Parathyroid adenoma (tissue), 2 donors: ENCODE measurements around the gene SNTG2.

Experiments
- H2AFZ ChIP-seq: fragments of 300-600 bp; sonication (generic); one replicate; pipeline ENCODE4 v1.7.0; 2017; ENCODE audit warnings: antibody characterized with exemption, mild to moderate bottlenecking
- H3K27ac ChIP-seq: fragments of 300-600 bp; sonication (generic); one replicate; pipeline ENCODE4 v1.7.0; 2017
- H3K27me3 ChIP-seq: fragments of 300-600 bp; sonication (generic); one replicate; pipeline ENCODE4 v1.7.0; 2017; ENCODE audit warnings: low read length; ENCODE audit not compliant: control insufficient read depth, insufficient read depth
- H3K36me3 ChIP-seq: fragments of 300-600 bp; sonication (generic); one replicate; pipeline ENCODE4 v1.7.0; 2017; ENCODE audit warnings: low read length; ENCODE audit not compliant: control insufficient read depth, insufficient read depth
- H3K4me1 ChIP-seq: fragments of 300-600 bp; sonication (generic); one replicate; pipeline ENCODE4 v1.7.0; 2017; ENCODE audit warnings: control low read depth
- H3K4me2 ChIP-seq: fragments of 300-600 bp; sonication (generic); one replicate; pipeline ENCODE4 v1.7.0; 2017; ENCODE audit warnings: low read length
- H3K4me3 ChIP-seq: fragments of 300-600 bp; sonication (generic); one replicate; pipeline ENCODE4 v1.7.0; 2017; ENCODE audit warnings: low read depth, low read length
- H3K79me2 ChIP-seq: fragments of 300-600 bp; sonication (generic); one replicate; pipeline ENCODE4 v1.7.0; 2017; ENCODE audit warnings: control low read depth
- H3K9ac ChIP-seq: fragments of 300-600 bp; sonication (generic); one replicate; pipeline ENCODE4 v1.7.0; 2017; ENCODE audit warnings: mild to moderate bottlenecking
- H3K9me3 ChIP-seq: fragments of 300-600 bp; sonication (generic); one replicate; pipeline ENCODE4 v1.7.0; 2017; ENCODE audit warnings: low read length; ENCODE audit not compliant: control insufficient read depth
- CTCF ChIP-seq: fragments of 300-600 bp; sonication (generic); IDR thresholded peaks from one replicate; pipeline ENCODE4 v1.7.0; 2017; ENCODE audit warnings: antibody characterized with exemption, mild to moderate bottlenecking
- donor health status: primary hyperparathyroidism.

SNTG2 gene

GRCh38 chr2:1230155-1230893 lies 279.7 kb downstream of the SNTG2 start:
- H3K9ac ChIP-seq, result no peak overlapping the region
- H3K9me3 ChIP-seq, result no peaks in the 10 kb centered on the region
- no peak overlapping the region for H3K4me3 ChIP-seq
- H3K36me3 ChIP-seq, result no peaks in the 10 kb centered on the region
- no peaks in the 10 kb centered on the region for H3K27me3 ChIP-seq
- no peaks in the 10 kb centered on the region for H3K79me2 ChIP-seq
- H3K27ac ChIP-seq, result no peak overlapping the region
- H3K4me1 ChIP-seq, result no peaks in the 10 kb centered on the region
- H3K4me2 ChIP-seq, result no peak overlapping the region
- TF ChIP-seq CTCF, result no peak
- H2AFZ ChIP-seq, result no peak overlapping the region

DNA sequence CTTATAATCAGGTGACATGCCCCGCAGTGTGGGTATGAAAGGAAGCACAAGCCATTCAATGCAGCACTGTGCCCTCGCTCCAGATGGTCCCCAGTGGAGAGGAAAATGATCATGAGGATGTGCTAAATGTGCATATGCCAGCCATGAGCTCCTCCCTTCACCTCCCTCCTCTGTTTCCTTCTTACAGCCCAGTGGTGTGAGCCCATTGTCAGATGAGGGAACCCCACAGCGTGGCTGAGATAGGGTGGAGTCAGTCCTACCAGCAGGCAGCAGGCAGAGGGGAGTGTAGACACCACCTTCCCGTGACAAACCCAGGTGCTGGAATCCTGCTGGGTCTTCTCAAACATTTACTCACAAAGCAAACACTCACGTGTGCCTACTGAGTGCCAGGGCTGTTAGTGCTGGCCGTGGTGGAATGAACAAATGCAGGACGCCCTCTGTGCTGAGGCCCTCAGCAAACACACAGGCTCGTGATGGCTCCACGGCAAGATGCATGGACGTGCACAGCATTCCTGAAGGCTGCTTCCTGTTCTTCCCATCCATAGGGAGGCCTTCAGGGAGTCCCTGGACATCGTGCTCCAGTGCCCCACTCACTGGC lies 280.9 kb downstream of the SNTG2 start:
- H3K4me3 ChIP-seq, result no peak overlapping the region
- no peak overlapping the region for H3K27ac ChIP-seq
- H3K4me2 ChIP-seq, result no peak overlapping the region
- H3K79me2 ChIP-seq, result no peaks in the 10 kb centered on the region
- H3K4me1 ChIP-seq, result no peaks in the 10 kb centered on the region
- no peak overlapping the region for H3K9ac ChIP-seq
- no peak for TF ChIP-seq CTCF
- no peak overlapping the region for H2AFZ ChIP-seq
- no peaks in the 10 kb centered on the region for H3K36me3 ChIP-seq
- H3K9me3 ChIP-seq, result no peaks in the 10 kb centered on the region
- H3K27me3 ChIP-seq, result no peaks in the 10 kb centered on the region

GRCh38 chr2:1233281-1233680 lies 282.6 kb downstream of the SNTG2 start:
- no peak overlapping the region for H3K27ac ChIP-seq
- no peak overlapping the region for H3K4me2 ChIP-seq
- no peak overlapping the region for H2AFZ ChIP-seq
- no peaks in the 10 kb centered on the region for H3K4me1 ChIP-seq
- H3K27me3 ChIP-seq, result no peaks in the 10 kb centered on the region
- no peaks in the 10 kb centered on the region for H3K36me3 ChIP-seq
- no peak overlapping the region for H3K4me3 ChIP-seq
- no peaks in the 10 kb centered on the region for H3K9me3 ChIP-seq
- H3K79me2 ChIP-seq, result no peaks in the 10 kb centered on the region
- no peak for TF ChIP-seq CTCF
- no peak overlapping the region for H3K9ac ChIP-seq

DNA sequence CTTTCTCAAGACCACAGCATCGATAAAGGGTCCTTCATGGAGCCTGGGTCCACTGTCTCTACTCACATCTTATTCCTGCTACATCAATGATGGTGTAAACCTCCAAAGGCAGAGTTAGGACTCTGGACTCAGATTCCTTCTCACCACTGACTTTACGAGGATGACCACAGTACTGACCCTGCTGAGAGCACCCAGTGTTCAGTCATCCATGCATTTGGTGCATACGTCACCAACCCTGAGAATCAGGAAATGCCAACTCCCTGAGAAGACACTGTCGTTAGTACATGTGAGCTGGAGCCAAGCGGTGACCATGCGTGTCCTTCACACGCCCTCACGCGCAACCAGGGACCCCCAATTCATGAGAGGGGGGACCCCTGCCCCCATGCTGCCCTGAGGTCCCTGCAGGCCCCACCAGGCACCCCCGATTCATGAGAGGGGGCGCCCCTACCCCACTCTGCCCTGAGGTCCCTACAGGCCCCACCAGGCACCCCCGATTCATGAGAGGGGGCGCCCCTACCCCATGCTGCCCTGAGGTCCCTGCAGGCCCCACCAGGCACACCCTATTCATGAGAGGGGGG lies 284.2 kb downstream of the SNTG2 start:
- no peak overlapping the region for H3K27ac ChIP-seq
- H3K36me3 ChIP-seq, result no peaks in the 10 kb centered on the region
- no peaks in the 10 kb centered on the region for H3K4me1 ChIP-seq
- TF ChIP-seq CTCF, result no peak
- H3K4me3 ChIP-seq, result no peak overlapping the region
- H3K27me3 ChIP-seq, result no peaks in the 10 kb centered on the region
- H2AFZ ChIP-seq, result no peak overlapping the region
- H3K9me3 ChIP-seq, result no peaks in the 10 kb centered on the region
- no peak overlapping the region for H3K9ac ChIP-seq
- no peak overlapping the region for H3K4me2 ChIP-seq
- H3K79me2 ChIP-seq, result no peaks in the 10 kb centered on the region
